HTR-8/SVneo (cell line): ENCODE measurements around the gene SPATA17.
A peak's percentile ranks its signal among the peaks of the same experiment; 100 is the strongest.
"Not testable (repeated sequence)": the region's sequence is repeated elsewhere in the genome, so short reads cannot be mapped to it uniquely, and the experiment has no call there.

Source experiments
- DNase-seq: peaks from one replicate; pipeline ENCODE4 v3.0.0; 2011; ENCODE audit warnings: low spot score, mixed read lengths; ENCODE audit not compliant: insufficient read length
- FAIRE-seq: peaks from 2 replicates; lab custom pipeline; 2011; peaks lifted over from hg19 to GRCh38; lab: Jason Lieb, UNC

SPATA17 gene

GRCh38 chr1:217673387-217673786, 42.2 kb downstream of the SPATA17 start:
- FAIRE-seq (no peak), DNase-seq (no peak)

GRCh38 chr1:217674028-217674729, 43.0 kb downstream of the SPATA17 start:
- no peak for DNase-seq
- FAIRE-seq = no peak

GRCh38 chr1:217681806-217682205, 50.7 kb downstream of the SPATA17 start:
- FAIRE-seq (no peak), DNase-seq (no peak)

GRCh38 chr1:217687511-217687910, 56.4 kb downstream of the SPATA17 start:
- DNase-seq = no peak
- no peak for FAIRE-seq

- not testable (repeated sequence) for DNase-seq, FAIRE-seq
These were observed 65.0 kb downstream of the SPATA17 start for GRCh38 chr1:217696140-217696539.

GRCh38 chr1:217703326-217703725, 72.2 kb downstream of the SPATA17 start:
- no peak for DNase-seq
- FAIRE-seq = no peak

- FAIRE-seq = no peak
- DNase-seq = no peak
These were observed 81.9 kb downstream of the SPATA17 start for GRCh38 chr1:217712925-217713597.

- FAIRE-seq = no peak
- no peak for DNase-seq
These were observed 84.5 kb downstream of the SPATA17 start for GRCh38 chr1:217715681-217716080.

- DNase-seq (no peak), FAIRE-seq (no peak)
These were observed 86.8 kb downstream of the SPATA17 start for GRCh38 chr1:217717959-217718358.

- DNase-seq (peak; percentile 5), FAIRE-seq (no peak)
These were observed 87.7 kb downstream of the SPATA17 start for GRCh38 chr1:217718873-217719272.

- no peak for DNase-seq
- no peak for FAIRE-seq
These were observed 90.5 kb downstream of the SPATA17 start for GRCh38 chr1:217721692-217722091.

- FAIRE-seq (no peak), DNase-seq (no peak)
These were observed 103.8 kb downstream of the SPATA17 start for GRCh38 chr1:217734973-217735372.

GRCh38 chr1:217747156-217747769, 116.1 kb downstream of the SPATA17 start:
- peak; percentile 25 for DNase-seq
- no peak for FAIRE-seq

- FAIRE-seq = no peak
- DNase-seq = no peak
These were observed 138.6 kb downstream of the SPATA17 start for GRCh38 chr1:217769768-217770167.

- no peak for DNase-seq
- FAIRE-seq = no peak
These were observed 139.8 kb downstream of the SPATA17 start for GRCh38 chr1:217770918-217771317.

GRCh38 chr1:217776693-217777092, 145.5 kb downstream of the SPATA17 start:
- FAIRE-seq = no peak

GRCh38 chr1:217781056-217781455, 149.9 kb downstream of the SPATA17 start:
- DNase-seq = no peak
- FAIRE-seq = no peak

More at GRCh38 chr1:217776693-217777092, 145.5 kb downstream of the SPATA17 start:
- no peak for DNase-seq

GRCh38 chr1:217791091-217791490, 159.9 kb downstream of the SPATA17 start:
- DNase-seq (no peak), FAIRE-seq (no peak)

GRCh38 chr1:217805792-217806191, 174.6 kb downstream of the SPATA17 start:
- DNase-seq = no peak
- no peak for FAIRE-seq

GRCh38 chr1:217812175-217812574, 181.0 kb downstream of the SPATA17 start:
- FAIRE-seq (no peak), DNase-seq (no peak)

GRCh38 chr1:217813031-217813430, 181.9 kb downstream of the SPATA17 start:
- FAIRE-seq = peak; percentile 9

More at GRCh38 chr1:217813031-217813430, 181.9 kb downstream of the SPATA17 start:
- DNase-seq = no peak
